Left cardiac atrium (tissue), 4 donors: ENCODE data around the gene HNRNPA3. TPM values are rescaled to one million over a fixed set of nuclear protein-coding genes. Genes with fewer than 3 reads are reported as not detected.
"Not testable (repeated sequence)": the region's sequence is repeated elsewhere in the genome, so short reads cannot be mapped to it uniquely, and the experiment has no call there.

ENCODE experiments used
- ATAC-seq, 2 donors: fragments of 200-7000 bp; cut with Tn5 transposase; one replicate each; pipeline ENCODE4 v1.9.1; 2020; ENCODE audit warnings: mild to moderate bottlenecking in 2 of 2, moderate library complexity in 2 of 2
- DNase-seq: peaks from one replicate; pipeline ENCODE4 v3.0.0-alpha.2; 2020
- intact Hi-C, 2 donors: fragments of 100-400 bp; cut with DNase I; formaldehyde crosslinking; loops; one replicate each; pipeline versions ENCODE4 v1.14.1 to v1.15.1; 2022 to 2023
- microRNA-seq, 2 donors: library from miRNA; unstranded; fragments of <30 nt; microRNA quantifications; one replicate each; pipeline ENCODE4 v1.2.0, GENCODE V29; 2020
- total RNA-seq, 2 donors: library from RNA; stranded (reverse); fragmentation: NEBNext Ultra II Directional; extraction: Animal tissue kit (Norgen Biotek cat#: 25700); gene quantifications; one replicate each; pipeline ENCODE4 v1.2.1, GENCODE V29; 2021
- donor health status: DM: no; HTN: yes; CAD: no.
- donor health status: DM: no; HTN: yes; CAD: no; lungs with severe emphysema.
- donor health status: DM: yes; HTN: yes; CAD: no.
- donor health status: Dilated cardiomyopathy.

Gene HNRNPA3
- total RNA-seq, 2 donors from 2014 or later = 81.3 to 117 TPM

DNA sequence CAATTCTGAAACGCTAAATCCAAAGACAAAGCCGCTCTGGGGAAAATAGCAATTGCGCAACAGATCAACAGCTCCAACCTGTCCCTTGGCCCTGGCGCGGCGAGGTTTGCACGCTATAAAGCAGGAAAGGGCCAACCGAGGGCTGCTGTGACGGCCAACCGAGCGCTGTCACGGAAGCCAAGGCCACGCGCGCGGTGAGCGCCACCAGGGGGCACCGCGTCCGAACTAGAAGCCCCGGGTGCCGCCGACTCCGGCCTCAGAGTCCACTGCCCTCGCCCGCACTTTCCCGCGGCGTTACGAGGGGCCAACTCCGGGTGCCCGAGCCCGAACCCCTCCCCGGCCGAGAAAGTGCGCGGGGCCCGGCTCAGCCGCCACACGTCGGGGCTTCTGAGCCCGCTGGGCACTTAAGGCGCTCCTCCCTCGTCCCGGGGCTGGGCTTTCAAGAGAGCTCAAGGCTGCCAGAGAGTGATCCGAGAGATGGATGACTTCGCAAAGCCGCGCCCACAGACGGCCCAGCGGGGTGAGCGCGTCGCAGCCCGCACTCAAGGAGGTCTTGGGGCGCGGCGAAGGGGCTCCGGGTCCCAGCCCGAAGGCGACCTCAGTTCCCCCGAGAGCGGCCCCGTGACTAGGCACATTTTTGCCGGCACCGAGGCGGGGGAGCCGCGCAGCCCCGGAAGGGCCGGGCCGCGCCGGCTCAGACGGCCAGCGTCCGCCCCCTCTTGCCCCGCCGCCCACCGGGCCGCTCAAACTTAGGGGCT, 51.0 kb downstream of the HNRNPA3 start:
- ATAC-seq (peak; percentile 74 to 75), DNase-seq (peak; percentile 98)
- intact Hi-C loops = loop anchor here (1.0 to 10.0 kb wide), 4 partner anchors 49 to 96 kb away; partner anchors contain the start of gene HNRNPA3 (in 1 of the 2)

GRCh38 chr2:177264209-177264692, 51.7 kb downstream of the HNRNPA3 start:
- intact Hi-C loops = loop anchor here (2.0 to 10.0 kb wide), 3 partner anchors 49 to 97 kb away; partner anchors contain the start of gene HNRNPA3 (in 1 of the 2)
- peak; percentile 38 to 49 for ATAC-seq
- no peak for DNase-seq

DNA sequence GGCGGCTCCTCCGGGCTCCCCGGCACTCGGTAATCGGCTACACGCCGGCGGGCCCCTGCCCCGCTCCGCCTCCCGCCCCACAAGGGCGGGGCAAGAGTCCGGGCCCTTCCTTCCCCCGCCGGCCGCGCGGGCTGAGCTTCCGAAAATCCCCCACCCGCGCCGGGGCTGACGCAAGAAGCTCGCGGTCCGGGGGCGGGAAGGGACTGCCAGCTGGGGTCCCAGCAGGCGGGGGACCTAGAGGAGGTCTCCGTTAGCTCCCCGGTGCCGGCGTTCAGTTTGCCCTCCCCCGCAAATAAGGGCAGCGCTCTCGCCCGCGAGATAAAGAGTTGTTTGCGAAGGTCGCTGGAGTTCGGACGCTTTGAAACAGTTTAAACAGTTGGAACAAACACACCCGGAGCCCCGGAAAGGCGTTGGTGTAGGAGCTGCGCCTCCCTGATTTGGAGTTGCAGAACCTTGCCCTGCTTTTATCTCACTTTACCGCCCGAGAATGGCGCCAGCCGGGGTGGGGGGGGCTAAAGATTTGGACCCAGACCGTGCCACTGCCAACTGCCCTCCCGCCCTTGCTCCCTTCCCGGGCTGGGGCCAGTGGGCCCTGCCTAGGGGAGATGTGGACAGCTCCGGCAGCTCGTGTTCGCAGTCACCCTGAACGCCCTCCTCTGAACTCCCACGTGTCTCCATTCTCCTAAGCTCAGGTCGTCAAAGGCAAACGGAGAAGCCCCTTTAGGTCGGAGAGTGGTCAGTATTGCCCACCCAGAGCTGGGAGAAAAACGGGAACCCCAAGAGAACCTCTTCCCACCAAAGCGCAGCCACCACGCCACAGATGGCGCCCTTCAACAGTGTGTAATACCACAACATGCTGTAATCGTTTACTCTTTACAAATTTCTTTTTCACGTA, 52.3 kb downstream of the HNRNPA3 start, which contains the start of gene NFE2L2:
Gene NFE2L2 (minus strand): TSS at position 35 of the 895 bp plus-strand sequence. CDS start 151 bp downstream, outside the sequence.
- intact Hi-C loops = loop anchor here (2.0 to 10.0 kb wide), 3 partner anchors 50 to 98 kb away; partner anchors contain the start of gene HNRNPA3 (in 1 of the 2)
- peak; percentile 96 for DNase-seq
- peak; percentile 89 to 92 for ATAC-seq

DNA sequence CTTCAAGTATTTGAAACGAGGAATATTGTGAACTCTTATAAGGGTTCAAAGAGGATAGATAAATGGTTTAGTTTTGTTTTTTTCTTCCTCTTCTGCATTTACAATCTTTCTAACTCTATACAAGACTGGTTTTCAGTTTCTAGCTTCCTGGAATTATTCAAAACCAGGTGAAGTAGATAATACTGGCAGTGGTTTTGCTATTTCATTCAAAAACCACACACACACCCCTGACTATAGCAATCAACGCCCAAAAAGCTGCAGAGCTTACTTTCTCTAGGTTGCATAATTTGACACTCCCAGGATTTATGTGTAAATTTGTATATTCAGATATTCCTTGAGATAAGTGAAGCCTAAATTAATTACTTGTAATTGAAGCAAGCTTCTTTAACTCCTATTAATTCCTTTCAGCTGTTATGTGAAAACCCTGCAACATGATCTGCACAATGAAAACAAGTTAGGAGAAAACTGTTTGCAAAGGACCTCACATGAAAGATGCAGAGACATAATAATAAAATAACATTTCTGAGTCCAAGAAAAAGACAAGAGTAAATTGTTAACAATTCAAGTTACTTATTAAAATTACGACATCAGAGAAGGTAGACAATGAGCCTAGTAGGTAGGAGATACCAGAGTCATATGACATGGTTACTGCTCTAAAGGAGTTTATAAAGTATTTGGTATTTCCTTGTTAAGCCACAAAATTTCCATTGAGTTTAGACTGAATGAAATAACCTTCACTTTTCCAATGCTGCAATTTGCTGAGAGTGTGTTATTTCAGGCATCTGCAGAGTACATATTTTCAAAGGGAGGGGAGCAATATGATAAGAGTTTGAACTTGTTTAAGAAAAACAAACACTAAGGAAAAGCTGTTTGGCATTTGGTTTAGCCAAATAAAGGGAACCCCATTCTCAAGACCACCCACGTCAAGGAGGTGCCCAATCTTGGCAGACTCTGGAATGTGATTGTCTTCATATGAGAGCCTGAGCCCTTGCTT, 53.5 kb downstream of the HNRNPA3 start:
- intact Hi-C loops = loop anchor here (2.0 to 10.0 kb wide), 2 partner anchors 51 to 67 kb away; partner anchors contain the start of gene HNRNPA3 (in 1 of the 2)
- no peak for ATAC-seq

GRCh38 chr2:177266955-177267354, 54.4 kb downstream of the HNRNPA3 start:
- intact Hi-C loops = loop anchor here in 1 of 2 donors (10.0 kb wide), 1 partner anchor 52 kb away; the partner anchor contains the start of gene HNRNPA3
- ATAC-seq, DNase-seq: not testable (repeated sequence)

More for the DNA sequence above, 53.5 kb downstream of the HNRNPA3 start:
- DNase-seq = no peak

DNA sequence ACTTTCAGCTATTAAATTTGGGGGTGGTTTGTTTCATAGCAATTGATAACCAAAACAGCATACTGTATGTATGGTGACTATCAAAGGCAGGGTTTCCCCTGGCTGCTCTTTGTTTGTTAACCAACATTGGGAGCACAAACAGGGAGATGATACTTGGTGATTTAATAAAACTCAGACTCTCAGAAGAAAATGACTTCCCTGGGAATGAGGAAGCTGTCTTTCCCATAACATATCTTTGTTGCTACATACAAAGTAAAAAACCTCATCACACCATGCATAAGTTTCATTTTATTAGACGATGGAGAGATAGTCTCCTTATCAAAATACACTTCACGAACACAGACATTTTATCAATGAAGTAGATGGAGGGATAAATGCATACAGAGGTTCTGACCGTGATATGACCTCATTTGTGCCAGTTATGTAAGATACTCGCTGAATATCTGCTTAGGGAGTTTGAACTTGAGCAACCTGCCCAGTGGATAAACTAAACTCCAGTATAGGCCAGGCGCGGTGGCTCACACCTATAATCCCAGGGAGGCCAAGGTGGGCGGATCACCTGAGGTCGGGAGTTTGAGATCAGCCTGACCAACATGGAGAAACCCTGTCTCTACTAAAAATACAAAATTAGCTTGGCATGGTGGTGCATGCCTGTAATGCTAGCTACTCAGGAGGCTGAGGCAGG, 55.7 kb downstream of the HNRNPA3 start:
- no peak for ATAC-seq
- DNase-seq = no peak
- intact Hi-C loops = loop anchor here in 1 of 2 donors (10.0 kb wide), 1 partner anchor 54 kb away; the partner anchor contains the start of gene HNRNPA3

DNA sequence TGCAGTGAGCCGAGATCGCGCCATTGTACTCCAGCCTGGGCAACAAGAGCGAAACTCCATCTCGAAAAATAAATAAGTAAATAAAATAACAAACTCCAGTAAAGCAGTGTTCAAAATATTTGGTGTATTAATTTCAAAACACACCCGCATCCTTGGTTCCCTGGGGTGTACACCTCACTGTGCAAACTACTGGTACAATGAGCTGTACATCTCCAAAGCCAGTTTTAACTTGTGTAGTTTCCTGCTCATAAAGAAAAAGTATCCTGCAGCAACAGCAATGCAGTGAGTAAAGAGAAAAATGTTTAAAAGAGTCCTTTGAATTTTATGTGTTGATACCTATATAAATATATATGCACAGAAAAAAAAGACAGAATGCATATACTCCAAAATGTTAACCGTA, 56.3 kb downstream of the HNRNPA3 start:
- DNase-seq (no peak), ATAC-seq (no peak)
- intact Hi-C loops = loop anchor here in 1 of 2 donors (10.0 kb wide), 1 partner anchor 54 kb away; the partner anchor contains the start of gene HNRNPA3

DNA sequence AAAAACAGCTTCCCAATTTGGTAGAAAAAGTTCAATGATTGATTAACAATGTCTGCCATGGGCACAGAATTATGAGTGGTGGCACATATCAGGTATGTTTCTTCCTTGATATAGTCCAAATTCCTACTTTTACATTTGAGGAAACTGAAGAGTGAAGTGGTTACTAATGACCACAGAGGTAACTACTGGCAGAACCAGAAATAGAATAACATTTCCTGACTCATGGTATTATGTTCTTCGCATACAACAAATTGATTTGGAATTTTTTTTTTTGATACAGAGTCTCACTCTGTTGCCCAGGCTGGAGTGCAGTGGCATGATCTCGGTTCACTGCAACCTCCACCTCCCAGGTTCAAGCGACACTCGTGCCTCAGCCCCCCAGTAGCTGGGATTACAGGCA, 57.9 kb downstream of the HNRNPA3 start:
- DNase-seq = no peak
- no peak for ATAC-seq
- intact Hi-C loops = no loop called here

GRCh38 chr2:177271981-177272666, 59.5 kb downstream of the HNRNPA3 start:
- no peak for ATAC-seq
- no peak for DNase-seq
- intact Hi-C loops = no loop called here

DNA sequence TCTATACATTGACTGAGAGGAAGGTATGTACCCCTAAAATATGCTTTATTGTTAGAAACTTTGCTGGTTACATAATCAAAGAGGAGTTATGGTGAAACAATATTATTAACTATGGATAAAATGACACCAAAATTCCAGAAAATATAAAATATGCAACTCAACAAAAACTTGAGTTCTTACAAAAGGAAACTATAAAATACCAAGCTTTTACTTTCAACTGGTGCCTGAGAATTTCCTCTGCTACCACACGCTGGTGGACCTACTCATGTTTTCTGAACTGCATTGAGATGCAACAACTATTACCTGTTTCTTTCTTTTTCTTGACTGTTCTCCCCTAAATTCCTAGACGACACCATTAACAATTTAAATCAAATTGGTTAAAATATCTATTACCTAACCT, 60.2 kb downstream of the HNRNPA3 start:
- intact Hi-C loops = no loop called here
- ATAC-seq (no peak), DNase-seq (no peak)

GRCh38 chr2:177273408-177273807, 60.8 kb downstream of the HNRNPA3 start:
- intact Hi-C loops = no loop called here
- ATAC-seq (no peak), DNase-seq (no peak)

Small RNA genes lying within 50 kb of the gene (microRNA-seq; reads per million reads assigned to microRNA genes)
- gene MIR3128 = 0 reads per million in 2 donors

Other genes with a start within 250 kb of the HNRNPA3 start
- gene NFE2L2, start 51.9 kb downstream of the HNRNPA3 start, total RNA-seq = 10 to 100 TPM; 68.4 to 69.0 TPM
- gene AGPS, start 180.0 kb downstream of the HNRNPA3 start, total RNA-seq = 10 to 100 TPM; 25.9 to 27.4 TPM